HG03135 (cell line): ENCODE measurements around the gene TTC6.

ENCODE experiments used
- ATAC-seq: cut with Tn5 transposase; IDR thresholded peaks from one replicate; pipeline ENCODE4 v1.9.1; 2021; ENCODE audit warnings: mild to moderate bottlenecking, moderate library complexity; ENCODE audit not compliant: unreplicated experiment

Gene TTC6

GRCh38 chr14:37584211-37585100, 11.0 kb upstream of the TTC6 start:
- ATAC-seq = no peak

- no peak for ATAC-seq
Measured at GRCh38 chr14:37585101-37585511, 10.3 kb upstream of the TTC6 start.

GRCh38 chr14:37585971-37586796, 9.2 kb upstream of the TTC6 start:
- no peak for ATAC-seq

GRCh38 chr14:37586797-37587130, 8.7 kb upstream of the TTC6 start:
- no peak for ATAC-seq

- ATAC-seq = no peak
Measured at GRCh38 chr14:37587131-37587803, 8.2 kb upstream of the TTC6 start.

- ATAC-seq = no peak
Measured at GRCh38 chr14:37587881-37588666, 7.4 kb upstream of the TTC6 start.

GRCh38 chr14:37588667-37588955, 6.8 kb upstream of the TTC6 start:
- no peak for ATAC-seq

GRCh38 chr14:37588956-37589714, 6.3 kb upstream of the TTC6 start:
- no peak for ATAC-seq

- no peak for ATAC-seq
Measured at GRCh38 chr14:37589715-37590427, 5.6 kb upstream of the TTC6 start.

- no peak for ATAC-seq
Measured at GRCh38 chr14:37590428-37591139, 4.8 kb upstream of the TTC6 start.

- ATAC-seq = no peak
Measured at GRCh38 chr14:37591311-37591940, 4.0 kb upstream of the TTC6 start.

- no peak for ATAC-seq
Measured at GRCh38 chr14:37591941-37592481, 3.4 kb upstream of the TTC6 start.

GRCh38 chr14:37592482-37593408, 2.7 kb upstream of the TTC6 start:
- ATAC-seq = no peak

GRCh38 chr14:37593511-37594237, 1.8 kb upstream of the TTC6 start:
- no peak for ATAC-seq

GRCh38 chr14:37594238-37594970, 1.0 kb upstream of the TTC6 start:
- ATAC-seq = no peak
